Type B pancreatic cell (in vitro differentiated cells): ENCODE data around the gene TUSC2. TPM values are rescaled to one million over a fixed set of nuclear protein-coding genes. Genes with fewer than 3 reads are reported as not detected.
A peak's percentile ranks its signal among the peaks of the same experiment; 100 is the strongest.

Experiments used
- DNase-seq: peaks from one replicate; pipeline ENCODE4 v3.0.0; 2021; ENCODE audit warnings: mixed read lengths; ENCODE audit not compliant: unreplicated experiment; ENCODE audit errors: extremely low spot score
- H3K27ac Mint-ChIP-seq: 2 replicates; pipeline ENCODE4 v1.8.0; 2021; ENCODE audit warnings: mild to moderate bottlenecking, mixed read lengths
- H3K27me3 Mint-ChIP-seq: 2 replicates; pipeline ENCODE4 v1.8.0; 2021; ENCODE audit warnings: mixed read lengths
- H3K36me3 Mint-ChIP-seq: 2 replicates; pipeline ENCODE4 v1.8.0; 2021; ENCODE audit warnings: mixed read lengths
- H3K4me1 Mint-ChIP-seq: one replicate; pipeline ENCODE4 v1.8.0; 2021; ENCODE audit warnings: mixed read lengths; ENCODE audit not compliant: unreplicated experiment
- H3K4me3 Mint-ChIP-seq: 2 replicates; pipeline ENCODE4 v1.8.0; 2021; ENCODE audit warnings: mild to moderate bottlenecking, mixed read lengths
- H3K9me3 Mint-ChIP-seq: 2 replicates; pipeline ENCODE4 v1.8.0; 2021; ENCODE audit warnings: mixed read lengths
- total RNA-seq: library from RNA; stranded (reverse); gene quantifications from 2 replicates; pipeline ENCODE4 v1.2.1, GENCODE V29; 2021; ENCODE audit warnings: low replicate concordance
- TF ChIP-seq, protein P1 (sequence below): fragments of 200-600 bp; sonication (generic); conservative IDR thresholded peaks from 2 replicates; pipeline ENCODE4 v1.5.0; 2021; ENCODE audit warnings: antibody characterized with exemption, mild to moderate bottlenecking

Gene TUSC2
- total RNA-seq, 1 donor from 2014 or later, result 24.9 TPM

DNA sequence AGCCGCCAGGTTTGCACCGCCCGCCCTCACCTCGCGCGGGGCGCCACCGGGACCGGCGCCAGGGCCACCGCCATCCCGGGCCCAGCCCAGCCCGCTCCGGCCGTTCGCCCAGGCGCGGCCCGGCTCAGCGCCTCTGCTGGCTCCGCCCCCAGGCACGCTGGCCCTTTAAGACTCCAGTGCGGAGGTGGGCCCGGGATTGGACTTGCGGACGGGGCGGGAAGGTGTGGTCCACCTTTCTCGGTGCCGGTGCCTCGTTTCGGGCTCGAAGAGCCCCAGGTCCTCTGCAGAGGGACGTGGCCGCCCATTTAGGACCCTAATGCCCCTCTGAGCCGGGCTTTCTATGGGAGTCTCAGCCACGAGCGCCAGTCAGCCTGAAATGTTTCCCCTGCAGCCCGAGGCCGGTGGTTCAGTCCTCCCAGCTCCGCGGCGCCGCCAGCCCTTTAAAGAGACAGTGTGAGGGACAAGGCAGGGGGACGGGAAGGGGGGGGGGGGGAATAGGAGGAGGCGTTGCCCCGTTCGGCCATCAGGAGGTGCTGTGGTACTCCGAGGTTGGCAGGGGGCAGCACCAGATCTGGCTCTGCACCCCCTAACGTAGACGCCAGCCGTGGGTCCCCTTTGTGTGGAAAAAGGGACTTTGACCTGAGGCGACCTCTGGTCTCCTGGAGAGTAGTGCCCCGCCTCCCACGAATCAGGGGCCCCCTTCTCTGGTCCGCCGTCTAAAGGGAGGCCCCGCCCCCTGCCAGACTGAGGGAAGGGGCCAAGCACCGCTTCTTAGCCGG lies 6.5 kb downstream of the TUSC2 start:
- TF ChIP-seq, protein P1, sequence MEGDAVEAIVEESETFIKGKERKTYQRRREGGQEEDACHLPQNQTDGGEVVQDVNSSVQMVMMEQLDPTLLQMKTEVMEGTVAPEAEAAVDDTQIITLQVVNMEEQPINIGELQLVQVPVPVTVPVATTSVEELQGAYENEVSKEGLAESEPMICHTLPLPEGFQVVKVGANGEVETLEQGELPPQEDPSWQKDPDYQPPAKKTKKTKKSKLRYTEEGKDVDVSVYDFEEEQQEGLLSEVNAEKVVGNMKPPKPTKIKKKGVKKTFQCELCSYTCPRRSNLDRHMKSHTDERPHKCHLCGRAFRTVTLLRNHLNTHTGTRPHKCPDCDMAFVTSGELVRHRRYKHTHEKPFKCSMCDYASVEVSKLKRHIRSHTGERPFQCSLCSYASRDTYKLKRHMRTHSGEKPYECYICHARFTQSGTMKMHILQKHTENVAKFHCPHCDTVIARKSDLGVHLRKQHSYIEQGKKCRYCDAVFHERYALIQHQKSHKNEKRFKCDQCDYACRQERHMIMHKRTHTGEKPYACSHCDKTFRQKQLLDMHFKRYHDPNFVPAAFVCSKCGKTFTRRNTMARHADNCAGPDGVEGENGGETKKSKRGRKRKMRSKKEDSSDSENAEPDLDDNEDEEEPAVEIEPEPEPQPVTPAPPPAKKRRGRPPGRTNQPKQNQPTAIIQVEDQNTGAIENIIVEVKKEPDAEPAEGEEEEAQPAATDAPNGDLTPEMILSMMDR, result peak; percentile 79
- Mint-ChIP-seq H3K27ac (peak overlapping the region; percentile 95), H3K4me3 (peak overlapping the region; percentile 89), H3K36me3 (peaks cover 10% of the 10 kb centered on the region), H3K4me1 (peaks cover 32% of the 10 kb centered on the region), H3K9me3 (no peaks in the 10 kb centered on the region), H3K27me3 (no peaks in the 10 kb centered on the region)
- DNase-seq, result peak; percentile 92

DNA sequence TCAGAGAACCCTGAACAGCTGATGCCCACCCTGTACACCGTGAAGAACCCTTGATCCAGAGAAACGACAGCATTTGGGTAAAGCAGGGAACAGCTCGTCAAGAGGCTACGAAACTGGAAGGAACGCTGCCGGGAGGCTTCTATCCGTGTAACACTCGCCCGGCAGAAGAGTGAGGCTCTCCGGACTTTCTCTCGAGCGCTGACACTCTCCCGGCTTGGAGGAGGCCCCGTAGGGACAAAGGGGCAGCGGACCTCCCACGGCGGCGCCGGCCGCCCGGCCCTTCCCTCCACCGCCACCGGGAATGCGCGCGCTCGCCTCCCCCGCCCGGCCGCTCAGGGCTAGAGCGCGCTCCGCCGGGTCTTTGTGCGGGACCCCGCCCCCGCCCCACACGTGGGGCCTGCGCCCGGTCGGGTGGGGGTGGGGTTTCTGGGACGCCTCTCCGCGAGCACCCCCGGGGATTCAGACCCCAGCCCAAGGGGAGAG lies 7.1 kb downstream of the TUSC2 start:
- Mint-ChIP-seq H3K9me3 (no peaks in the 10 kb centered on the region), H3K4me3 (peak overlapping the region; percentile 95), H3K27ac (peak overlapping the region; percentile 98), H3K27me3 (no peaks in the 10 kb centered on the region), H3K36me3 (peaks cover 15% of the 10 kb centered on the region), H3K4me1 (peaks cover 36% of the 10 kb centered on the region)
- TF ChIP-seq, protein P1, result no peak
- DNase-seq, result peak; percentile 88

DNA sequence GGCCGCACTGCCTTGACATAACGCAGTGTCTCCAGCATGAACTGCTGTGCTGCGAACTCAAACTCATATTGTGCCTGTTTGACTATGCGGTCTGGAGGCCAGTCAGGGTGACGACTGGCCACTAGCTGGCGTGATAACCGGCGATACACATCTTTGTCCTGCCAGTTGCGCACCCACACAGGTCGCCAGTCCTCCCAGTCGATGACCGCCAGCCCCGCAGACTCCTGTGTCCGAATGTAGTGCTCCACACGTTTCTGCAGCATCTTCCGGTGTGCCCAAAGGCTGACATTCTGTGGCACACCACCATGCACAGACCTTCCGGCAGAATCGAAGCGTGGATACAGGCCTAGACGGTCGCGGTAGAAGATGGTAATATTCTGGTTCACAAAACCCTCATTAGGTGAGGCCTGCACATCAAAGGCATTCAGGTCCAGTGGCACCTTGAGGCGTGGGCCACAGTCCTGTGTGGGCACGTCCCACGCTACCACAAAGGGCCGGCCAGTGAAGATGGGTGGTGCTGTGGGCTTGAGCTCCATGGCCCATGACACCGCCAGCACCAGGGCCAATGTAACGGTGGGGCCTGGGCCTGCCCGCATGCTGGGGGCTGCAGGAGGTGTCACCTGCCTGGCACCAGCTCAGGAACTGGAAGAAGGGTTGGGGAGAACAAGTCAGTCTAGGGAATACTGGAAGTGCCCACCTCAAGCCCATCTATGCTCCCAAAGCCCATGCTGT lies 8.0 kb downstream of the TUSC2 start:
- Mint-ChIP-seq H3K27ac (peak overlapping the region; percentile 98), H3K27me3 (no peaks in the 10 kb centered on the region), H3K36me3 (peaks cover 18% of the 10 kb centered on the region)

DNA sequence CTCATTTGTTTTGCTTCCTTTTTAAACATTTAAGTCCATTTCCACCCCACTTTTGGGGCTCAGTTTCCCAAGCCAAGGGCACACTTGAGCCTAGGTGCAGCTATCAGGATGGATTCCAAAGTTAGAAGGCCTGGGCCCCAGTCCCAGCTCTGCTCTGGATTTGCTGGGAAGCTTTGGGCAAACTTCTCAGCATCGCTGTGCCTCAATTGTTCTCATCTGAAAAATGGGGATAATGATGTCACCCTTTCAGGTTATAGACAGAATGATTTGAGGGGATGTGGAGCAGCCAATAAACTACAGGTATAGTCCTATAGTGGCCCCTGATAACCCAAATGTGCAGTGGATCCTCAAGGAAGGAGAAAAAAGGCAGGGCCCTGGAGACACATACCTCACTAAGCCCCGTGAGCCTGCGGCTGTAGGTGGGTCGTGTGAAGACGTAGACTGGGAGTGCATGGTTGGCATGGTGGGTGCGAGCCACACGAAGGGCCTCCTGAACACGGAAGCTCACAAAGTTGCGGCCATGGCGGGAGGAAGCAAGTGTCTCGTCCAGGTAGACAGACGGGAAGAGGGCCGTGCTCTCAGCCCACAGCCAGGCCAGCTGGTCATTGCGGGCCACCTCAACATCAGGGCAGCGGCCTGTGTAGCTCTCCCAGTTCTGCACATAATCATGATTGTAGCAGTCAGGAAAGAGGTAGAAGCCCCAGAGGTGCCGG lies 8.7 kb downstream of the TUSC2 start:
- peaks cover 15% of the 10 kb centered on the region for H3K36me3 Mint-ChIP-seq

More for the DNA sequence above, 8.0 kb downstream of the TUSC2 start:
- H3K4me1 Mint-ChIP-seq, result peaks cover 38% of the 10 kb centered on the region
- TF ChIP-seq, protein P1, result no peak
- DNase-seq, result no peak
- peak overlapping the region; percentile 95 for H3K4me3 Mint-ChIP-seq
- H3K9me3 Mint-ChIP-seq, result no peaks in the 10 kb centered on the region

DNA sequence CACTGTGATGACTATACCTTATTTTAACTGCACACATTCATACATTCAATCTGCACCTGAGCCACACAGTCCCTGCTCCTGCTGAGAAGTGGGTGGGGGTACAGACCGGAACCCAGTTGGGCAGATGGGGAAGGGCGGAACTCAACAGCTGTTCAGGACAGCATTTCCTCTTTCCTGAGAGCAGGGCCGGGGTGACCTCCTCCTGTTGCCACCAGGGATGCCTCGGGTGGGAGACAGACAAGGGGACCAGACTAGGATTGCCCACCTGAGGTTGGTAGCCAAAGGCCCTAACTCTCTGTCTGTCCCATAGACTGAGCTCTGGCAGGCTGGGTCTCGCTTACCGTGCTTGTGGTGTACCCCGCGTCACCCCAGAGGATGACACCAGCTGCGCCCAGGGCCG lies 9.4 kb downstream of the TUSC2 start:
- Mint-ChIP-seq H3K27me3 (no peaks in the 10 kb centered on the region), H3K27ac (peak overlapping the region; percentile 98), H3K4me1 (peaks cover 32% of the 10 kb centered on the region), H3K9me3 (no peaks in the 10 kb centered on the region), H3K4me3 (peak overlapping the region; percentile 77), H3K36me3 (peaks cover 21% of the 10 kb centered on the region)
- TF ChIP-seq, protein P1, result no peak
- DNase-seq, result no peak

More for the DNA sequence above, 8.7 kb downstream of the TUSC2 start:
- TF ChIP-seq, protein P1, result no peak
- no peak for DNase-seq
- H3K4me1 Mint-ChIP-seq, result peaks cover 32% of the 10 kb centered on the region
- H3K4me3 Mint-ChIP-seq, result peak overlapping the region; percentile 95
- no peaks in the 10 kb centered on the region for H3K9me3 Mint-ChIP-seq
- peak overlapping the region; percentile 98 for H3K27ac Mint-ChIP-seq
- no peaks in the 10 kb centered on the region for H3K27me3 Mint-ChIP-seq
